Measurements from ENCODE around the gene SLC35F1. TPM values are rescaled to one million over a fixed set of nuclear protein-coding genes. Genes with fewer than 3 reads are reported as not detected.

SLC35F1 gene
- total and polyA plus RNA-seq, 9 donors: 0.08 to 2.5 (median 0.24) TPM; not detected in 1

GRCh38 chr6:117880824-117881223 is 26.2 kb upstream of the SLC35F1 start:
- no peak overlapping the region for H3K4me3 ChIP-seq
- H3K4me1 ChIP-seq (ENCODE audit: insufficient read depth): no peaks in the 10 kb centered on the region
- TF ChIP-seq EP300 (IDR thresholded peaks at IDR 0.05) (no peak), POLR2A (IDR thresholded peaks at IDR 0.05) (no peak), CTCF (IDR thresholded peaks at IDR 0.05) (no peak)
- no peaks in the 10 kb centered on the region for H3K27me3 ChIP-seq
- intact Hi-C loops (cut with DNase I): no loop called here
- DNase-seq: no peak
- H3K27ac ChIP-seq: no peak overlapping the region
- H3K9me3 ChIP-seq: no peaks in the 10 kb centered on the region
- H3K36me3 ChIP-seq: no peaks in the 10 kb centered on the region
- 18 to 26% (median 21%) methylated on average over 1 of the region's 1 CpG for WGBS, 3 donors

- Histone ChIP-seq H3K27ac (no peak overlapping the region), H3K27me3 (no peaks in the 10 kb centered on the region), H3K36me3 (no peaks in the 10 kb centered on the region), H3K9me3 (no peaks in the 10 kb centered on the region), H3K4me3 (no peak overlapping the region), H3K4me1 (ENCODE audit: insufficient read depth) (no peaks in the 10 kb centered on the region)
- intact Hi-C loops (cut with DNase I): no loop called here
- TF ChIP-seq CTCF (IDR thresholded peaks at IDR 0.05) (no peak), POLR2A (IDR thresholded peaks at IDR 0.05) (no peak), EP300 (IDR thresholded peaks at IDR 0.05) (no peak)
- DNase-seq: no peak
These were observed 16.9 kb upstream of the SLC35F1 start for GRCh38 chr6:117890172-117890571.

GRCh38 chr6:117906507-117906957 is 532 bp upstream of the SLC35F1 start:
- WGBS, 3 donors: 5 to 8% (median 8%) methylated on average over 14 of the region's 14 CpGs
- Histone ChIP-seq H3K27ac (no peak overlapping the region), H3K27me3 (no peaks in the 10 kb centered on the region), H3K4me1 (ENCODE audit: insufficient read depth) (peaks cover 5% of the 10 kb centered on the region), H3K36me3 (no peaks in the 10 kb centered on the region), H3K4me3 (peak overlapping the region; percentile 31), H3K9me3 (no peaks in the 10 kb centered on the region)
- no peak for DNase-seq
- no peak for TF ChIP-seq CTCF (IDR thresholded peaks at IDR 0.05)
- no peak for TF ChIP-seq POLR2A (IDR thresholded peaks at IDR 0.05)
- no peak for TF ChIP-seq EP300 (IDR thresholded peaks at IDR 0.05)
- intact Hi-C loops (cut with DNase I): no loop called here

- Histone ChIP-seq H3K4me1 (ENCODE audit: insufficient read depth) (peaks cover 5% of the 10 kb centered on the region), H3K27me3 (no peaks in the 10 kb centered on the region), H3K36me3 (no peaks in the 10 kb centered on the region), H3K9me3 (no peaks in the 10 kb centered on the region), H3K4me3 (peak overlapping the region; percentile 31), H3K27ac (no peak overlapping the region)
- intact Hi-C loops (cut with DNase I): no loop called here
- peak in 1 of 5 donors; percentile 9 for DNase-seq
- WGBS, 3 donors: 0 to 1% (median 0%) methylated on average over 58 to 81 of the region's 81 CpGs
- TF ChIP-seq CTCF (IDR thresholded peaks at IDR 0.05) (no peak), EP300 (IDR thresholded peaks at IDR 0.05) (no peak), POLR2A (IDR thresholded peaks at IDR 0.05) (no peak)
These were observed 659 bp downstream of the SLC35F1 start for GRCh38 chr6:117907601-117908245.
